ENCODE results near the gene CETN1. TPM values are rescaled to one million over a fixed set of nuclear protein-coding genes. Genes with fewer than 3 reads are reported as not detected.

CETN1 gene
- total RNA-seq, 1 donor from 2014 or later: not detected

DNA sequence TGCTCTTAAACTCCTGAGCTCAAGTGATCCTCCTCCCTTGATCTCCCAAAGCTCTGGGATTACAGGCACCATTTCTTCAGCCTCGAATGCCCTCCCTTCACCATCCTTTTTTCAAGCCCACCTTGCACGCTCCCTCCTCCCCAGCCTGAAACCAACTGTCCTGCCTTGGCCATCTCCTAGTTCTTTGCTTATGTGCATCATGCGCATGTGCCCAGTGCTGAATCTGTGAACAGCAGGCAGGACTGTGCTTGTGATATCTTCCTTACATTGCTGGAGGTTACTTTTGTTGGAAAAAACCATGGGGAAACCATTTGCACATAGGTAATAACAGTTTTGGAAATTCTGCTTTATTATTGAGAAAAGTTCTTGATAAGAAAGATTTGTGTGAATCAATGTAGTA lies 30.2 kb upstream of the CETN1 start:
- H3K9me3 ChIP-seq: no peaks in the 10 kb centered on the region
- no peaks in the 10 kb centered on the region for H3K27me3 ChIP-seq
- H3K4me3 ChIP-seq: no peak overlapping the region
- TF ChIP-seq, protein P1, sequence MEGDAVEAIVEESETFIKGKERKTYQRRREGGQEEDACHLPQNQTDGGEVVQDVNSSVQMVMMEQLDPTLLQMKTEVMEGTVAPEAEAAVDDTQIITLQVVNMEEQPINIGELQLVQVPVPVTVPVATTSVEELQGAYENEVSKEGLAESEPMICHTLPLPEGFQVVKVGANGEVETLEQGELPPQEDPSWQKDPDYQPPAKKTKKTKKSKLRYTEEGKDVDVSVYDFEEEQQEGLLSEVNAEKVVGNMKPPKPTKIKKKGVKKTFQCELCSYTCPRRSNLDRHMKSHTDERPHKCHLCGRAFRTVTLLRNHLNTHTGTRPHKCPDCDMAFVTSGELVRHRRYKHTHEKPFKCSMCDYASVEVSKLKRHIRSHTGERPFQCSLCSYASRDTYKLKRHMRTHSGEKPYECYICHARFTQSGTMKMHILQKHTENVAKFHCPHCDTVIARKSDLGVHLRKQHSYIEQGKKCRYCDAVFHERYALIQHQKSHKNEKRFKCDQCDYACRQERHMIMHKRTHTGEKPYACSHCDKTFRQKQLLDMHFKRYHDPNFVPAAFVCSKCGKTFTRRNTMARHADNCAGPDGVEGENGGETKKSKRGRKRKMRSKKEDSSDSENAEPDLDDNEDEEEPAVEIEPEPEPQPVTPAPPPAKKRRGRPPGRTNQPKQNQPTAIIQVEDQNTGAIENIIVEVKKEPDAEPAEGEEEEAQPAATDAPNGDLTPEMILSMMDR (IDR thresholded peaks at IDR 0.05): no peak
- DNase-seq: no peak
- H3K4me1 ChIP-seq: no peaks in the 10 kb centered on the region
- H3K27ac ChIP-seq: no peak overlapping the region
- intact Hi-C loops (cut with DNase I): no loop called here
- ATAC-seq: no peak
- no peaks in the 10 kb centered on the region for H3K36me3 ChIP-seq

DNA sequence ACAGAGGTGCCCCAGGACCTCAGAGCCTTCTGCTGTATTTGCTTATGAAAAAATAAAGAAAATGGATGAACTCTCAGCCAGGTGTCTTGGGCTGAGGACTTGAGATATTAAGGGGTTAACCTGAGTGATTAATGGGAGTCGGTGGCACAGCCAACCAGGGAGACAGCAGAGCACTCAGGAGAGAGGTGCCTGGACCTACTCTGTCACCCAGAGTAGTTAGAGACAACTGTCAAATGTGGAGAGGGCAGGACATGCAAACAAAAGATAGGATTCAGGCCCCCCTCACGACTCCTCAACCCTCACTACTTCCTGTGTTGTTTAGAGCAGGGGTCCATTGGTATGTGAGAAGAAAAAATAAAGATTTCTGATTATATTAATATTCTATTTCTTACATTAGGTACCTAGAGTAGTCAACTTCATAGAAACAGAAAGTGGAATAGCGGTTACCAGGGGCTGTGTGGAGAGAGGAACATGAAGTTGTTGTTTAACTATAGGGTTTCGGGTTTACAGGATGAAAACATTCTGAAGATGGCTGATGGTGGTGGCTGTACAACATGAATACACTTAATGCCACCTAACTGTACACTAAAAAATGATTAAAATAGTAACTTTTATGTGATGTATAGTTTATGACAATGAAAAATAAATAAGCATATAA lies 28.6 kb upstream of the CETN1 start:
- intact Hi-C loops (cut with DNase I): no loop called here
- Histone ChIP-seq H3K4me3 (no peak overlapping the region), H3K27ac (no peak overlapping the region), H3K36me3 (no peaks in the 10 kb centered on the region), H3K27me3 (no peaks in the 10 kb centered on the region), H3K9me3 (no peaks in the 10 kb centered on the region), H3K4me1 (no peaks in the 10 kb centered on the region)
- TF ChIP-seq, protein P1 (IDR thresholded peaks at IDR 0.05): no peak
- DNase-seq (no peak), ATAC-seq (no peak)

DNA sequence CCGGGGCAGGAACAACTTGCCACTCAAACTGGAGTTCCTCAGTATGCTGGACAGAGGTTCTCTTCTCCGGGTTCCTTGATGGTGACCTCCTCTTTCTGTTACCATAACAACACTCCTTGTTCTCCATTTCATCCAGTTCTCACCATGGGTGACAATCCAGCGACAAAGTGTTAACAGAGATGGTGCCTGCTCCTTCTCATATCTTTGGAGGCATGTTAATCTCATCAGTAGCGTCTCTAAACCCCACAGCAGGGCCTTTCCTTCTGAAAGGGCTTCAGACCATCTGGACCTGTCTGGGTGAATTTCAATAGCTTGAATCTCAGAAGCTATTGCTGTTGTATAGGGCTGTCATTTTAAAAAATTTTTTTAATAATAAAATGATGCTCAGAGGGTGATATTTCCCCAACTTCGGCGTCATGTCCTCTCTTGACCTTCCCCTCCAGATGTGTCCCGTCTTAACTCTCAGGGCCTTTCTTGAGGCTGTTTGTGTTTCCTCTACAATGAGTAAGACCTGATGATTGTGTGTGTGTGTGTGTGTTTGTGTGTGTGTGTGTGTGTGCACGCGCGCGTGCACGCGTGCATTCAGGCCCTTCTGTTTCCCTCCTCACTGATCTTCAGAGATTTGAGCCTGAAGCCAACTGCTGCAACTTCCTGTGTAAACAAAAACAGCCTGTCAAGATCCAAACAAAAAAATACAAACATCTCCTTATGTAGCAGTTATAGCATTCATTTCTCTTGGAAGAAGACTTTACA lies 24.3 kb upstream of the CETN1 start:
- Histone ChIP-seq H3K36me3 (no peaks in the 10 kb centered on the region), H3K4me1 (no peaks in the 10 kb centered on the region), H3K9me3 (no peaks in the 10 kb centered on the region), H3K27ac (no peak overlapping the region), H3K4me3 (no peak overlapping the region), H3K27me3 (no peaks in the 10 kb centered on the region)
- DNase-seq: no peak
- TF ChIP-seq, protein P1 (IDR thresholded peaks at IDR 0.05): no peak
- ATAC-seq: no peak
- intact Hi-C loops (cut with DNase I): no loop called here

GRCh38 chr18:564708-565561 lies 15.2 kb upstream of the CETN1 start:
- Histone ChIP-seq H3K36me3 (no peaks in the 10 kb centered on the region), H3K27me3 (no peaks in the 10 kb centered on the region), H3K4me1 (no peaks in the 10 kb centered on the region), H3K27ac (no peak overlapping the region), H3K9me3 (no peaks in the 10 kb centered on the region), H3K4me3 (no peak overlapping the region)
- intact Hi-C loops (cut with DNase I): no loop called here
- ATAC-seq (no peak), DNase-seq (no peak)
- TF ChIP-seq, protein P1 (IDR thresholded peaks at IDR 0.05): no peak

- DNase-seq: no peak
These were observed 14.6 kb upstream of the CETN1 start for GRCh38 chr18:565562-566061.

More at GRCh38 chr18:565562-566061, 14.6 kb upstream of the CETN1 start:
- no peaks in the 10 kb centered on the region for H3K36me3 ChIP-seq
- H3K4me1 ChIP-seq: no peaks in the 10 kb centered on the region
- no peak overlapping the region for H3K4me3 ChIP-seq
- H3K27me3 ChIP-seq: no peaks in the 10 kb centered on the region
- H3K9me3 ChIP-seq: no peaks in the 10 kb centered on the region
- TF ChIP-seq, protein P1 (IDR thresholded peaks at IDR 0.05): no peak
- no peak for ATAC-seq
- H3K27ac ChIP-seq: no peak overlapping the region
- intact Hi-C loops (cut with DNase I): no loop called here
